H9 (cell line): ENCODE results near the gene SRGAP3. TPM values are rescaled to one million over a fixed set of nuclear protein-coding genes. Genes with fewer than 3 reads are reported as not detected.

ENCODE experiments used
- DNase-seq: peaks from one replicate; pipeline ENCODE4 v3.0.0-alpha.2; 2017
- H2AFZ ChIP-seq: one replicate; pipeline ENCODE4 v1.6.1; 2013; ENCODE audit warnings: mild to moderate bottlenecking, low read length, control low read depth, moderate library complexity
- H2AK5ac ChIP-seq: 2 replicates; pipeline ENCODE4 v1.6.1; 2013; ENCODE audit warnings: low read length, control low read depth, mixed read lengths; ENCODE audit not compliant: insufficient read length
- H2BK120ac ChIP-seq: one replicate; pipeline ENCODE4 v1.6.1; 2013; ENCODE audit warnings: low read depth, mild to moderate bottlenecking, low read length, control low read depth, inconsistent platforms; ENCODE audit not compliant: poor library complexity, severe bottlenecking
- H2BK12ac ChIP-seq: 2 replicates; pipeline ENCODE4 v1.6.1; 2013; ENCODE audit warnings: low read length, control low read depth, mixed read lengths, low read depth; ENCODE audit not compliant: insufficient read length
- H2BK15ac ChIP-seq: 2 replicates; pipeline ENCODE4 v1.6.1; 2013; ENCODE audit warnings: low read depth, low read length, control low read depth
- H2BK20ac ChIP-seq: one replicate; pipeline ENCODE4 v1.6.1; 2013; ENCODE audit warnings: low read depth, mild to moderate bottlenecking, low read length, control low read depth, inconsistent platforms; ENCODE audit not compliant: poor library complexity, severe bottlenecking
- H2BK5ac ChIP-seq: 2 replicates; pipeline ENCODE4 v1.6.1; 2013; ENCODE audit warnings: low read length, control low read depth, mixed read lengths; ENCODE audit not compliant: insufficient read length
- H3K14ac ChIP-seq: 2 replicates; pipeline ENCODE4 v1.6.1; 2013; ENCODE audit warnings: low read length, control low read depth; ENCODE audit not compliant: insufficient read depth
- H3K18ac ChIP-seq: 2 replicates; pipeline ENCODE4 v1.6.1; 2013; ENCODE audit warnings: low read depth, mild to moderate bottlenecking, mixed read lengths, low read length, control low read depth; ENCODE audit not compliant: insufficient read length
- H3K23ac ChIP-seq: 2 replicates; pipeline ENCODE4 v1.6.1; 2013; ENCODE audit warnings: low read length, control low read depth, mixed read lengths, low read depth; ENCODE audit not compliant: insufficient read length
- H3K23me2 ChIP-seq: 2 replicates; pipeline ENCODE4 v1.6.1; 2013; ENCODE audit warnings: low read depth, mild to moderate bottlenecking, mixed read lengths, low read length, control low read depth; ENCODE audit not compliant: insufficient read length, poor library complexity, severe bottlenecking
- H3K27ac ChIP-seq: 2 replicates; pipeline ENCODE4 v1.5.1; 2013; ENCODE audit warnings: low read length, control low read depth, mixed read lengths, low read depth; ENCODE audit not compliant: insufficient read length
- H3K27me3 ChIP-seq: 2 replicates; pipeline ENCODE4 v1.6.1; 2013; ENCODE audit warnings: low read length, control low read depth, inconsistent platforms; ENCODE audit not compliant: insufficient read depth
- H3K4ac ChIP-seq: 2 replicates; pipeline ENCODE4 v1.6.1; 2013; ENCODE audit warnings: low read depth, mild to moderate bottlenecking, control low read depth, inconsistent platforms, low read length, moderate library complexity
- H3K4me1 ChIP-seq: 2 replicates; pipeline ENCODE4 v1.6.1; 2013; ENCODE audit warnings: low read length, control low read depth, inconsistent platforms; ENCODE audit not compliant: insufficient read depth
- H3K4me2 ChIP-seq: 2 replicates; pipeline ENCODE4 v1.6.1; 2013; ENCODE audit warnings: low read length, control low read depth, mixed read lengths; ENCODE audit not compliant: insufficient read length, insufficient read depth
- H3K56ac ChIP-seq: 2 replicates; pipeline ENCODE4 v1.6.1; 2013; ENCODE audit warnings: low read depth, mild to moderate bottlenecking, mixed read lengths, low read length, control low read depth; ENCODE audit not compliant: insufficient read length
- H3K79me1 ChIP-seq: 2 replicates; pipeline ENCODE4 v1.6.1; 2013; ENCODE audit warnings: low read depth, mild to moderate bottlenecking, moderate library complexity, low read length, control low read depth, inconsistent platforms; ENCODE audit not compliant: insufficient read depth, poor library complexity, severe bottlenecking
- H3K79me2 ChIP-seq: 2 replicates; pipeline ENCODE4 v1.6.1; 2013; ENCODE audit warnings: low read length, control low read depth, inconsistent platforms; ENCODE audit not compliant: insufficient read depth
- H3K9ac ChIP-seq: 2 replicates; pipeline ENCODE4 v1.6.1; 2013; ENCODE audit warnings: low read length, control low read depth, mixed read lengths; ENCODE audit not compliant: insufficient read length; ENCODE audit errors: extremely low read depth
- H3K9me3 ChIP-seq: one replicate; pipeline ENCODE4 v1.6.1; 2013; ENCODE audit warnings: low read depth, low read length, inconsistent platforms; ENCODE audit not compliant: control insufficient read depth
- H3T11ph ChIP-seq: one replicate; pipeline ENCODE4 v1.6.1; 2013; ENCODE audit warnings: mild to moderate bottlenecking, low read length, control low read depth, inconsistent platforms
- H4K20me1 ChIP-seq: one replicate; pipeline ENCODE4 v1.6.1; 2013; ENCODE audit not compliant: control insufficient read depth, insufficient read length, insufficient read depth
- H4K5ac ChIP-seq: 2 replicates; pipeline ENCODE4 v1.6.1; 2013; ENCODE audit warnings: low read depth, mild to moderate bottlenecking, mixed read lengths, low read length, control low read depth; ENCODE audit not compliant: insufficient read length
- H4K8ac ChIP-seq: replicated peaks from 2 replicates; pipeline ENCODE4 v1.6.1; 2013; ENCODE audit warnings: low read length, control low read depth, mixed read lengths, low read depth; ENCODE audit not compliant: insufficient read length
- H4K91ac ChIP-seq: 2 replicates; pipeline ENCODE4 v1.6.1; 2013; ENCODE audit warnings: low read depth, mild to moderate bottlenecking, moderate library complexity, mixed read lengths, low read length, control low read depth; ENCODE audit not compliant: insufficient read length
- H3K27ac Mint-ChIP-seq, 3 experiments: 2 replicates in 2 of 3; 3 replicates in 1 of 3; pipeline ENCODE4 v1.8.0; 2020 to 2021; ENCODE audit warnings: mixed read lengths in 3 of 3, mild to moderate bottlenecking in 1 of 3, moderate library complexity in 1 of 3
- H3K27me3 Mint-ChIP-seq: 2 replicates; pipeline ENCODE4 v1.8.0; 2021; ENCODE audit warnings: low read depth, mild to moderate bottlenecking, moderate library complexity, mixed read lengths
- H3K36me3 Mint-ChIP-seq, 3 experiments: 2 replicates in 2 of 3; 3 replicates in 1 of 3; pipeline ENCODE4 v1.8.0; 2020 to 2021; ENCODE audit warnings: low read depth in 3 of 3, mixed read lengths in 3 of 3; ENCODE audit not compliant: insufficient read depth in 1 of 3
- H3K4me1 Mint-ChIP-seq, 2 experiments: 2 replicates each; pipeline ENCODE4 v1.8.0; 2020; ENCODE audit warnings: mixed read lengths in 2 of 2
- H3K4me3 Mint-ChIP-seq, 2 experiments: 2 replicates in 1 of 2; 3 replicates in 1 of 2; pipeline ENCODE4 v1.8.0; 2020 to 2021; ENCODE audit warnings: mild to moderate bottlenecking in 2 of 2, mixed read lengths in 2 of 2, moderate library complexity in 1 of 2
- H3K9me3 Mint-ChIP-seq, 2 experiments: 2 replicates in 1 of 2; 3 replicates in 1 of 2; pipeline ENCODE4 v1.8.0; 2020; ENCODE audit warnings: mild to moderate bottlenecking in 2 of 2, mixed read lengths in 2 of 2, moderate library complexity in 1 of 2
- WGBS: extraction: QIAGEN DNeasy Blood & Tissue Kit; methylation state at CpG from one replicate; pipeline ENCODE4 v1.1.7; 2013; ENCODE audit warnings: missing lambda C conversion rate, low lambda C conversion rate, mixed read lengths; ENCODE audit not compliant: insufficient read length; ENCODE audit errors: extremely low coverage; 5-methylcytosine and 5-hydroxymethylcytosine counted together
- total RNA-seq: library from RNA; stranded (reverse); gene quantifications from 2 replicates; pipeline ENCODE4 v1.2.1, GENCODE V29; 2021
- TF ChIP-seq, protein P1 (sequence below): fragments of 200-600 bp; sonication (generic); conservative IDR thresholded peaks from 3 replicates; pipeline ENCODE4 v1.8.0; 2021; ENCODE audit warnings: antibody characterized with exemption, mild to moderate bottlenecking

The SRGAP3 gene
- total RNA-seq, 1 experiment from 2014 or later: 3.4 TPM

DNA sequence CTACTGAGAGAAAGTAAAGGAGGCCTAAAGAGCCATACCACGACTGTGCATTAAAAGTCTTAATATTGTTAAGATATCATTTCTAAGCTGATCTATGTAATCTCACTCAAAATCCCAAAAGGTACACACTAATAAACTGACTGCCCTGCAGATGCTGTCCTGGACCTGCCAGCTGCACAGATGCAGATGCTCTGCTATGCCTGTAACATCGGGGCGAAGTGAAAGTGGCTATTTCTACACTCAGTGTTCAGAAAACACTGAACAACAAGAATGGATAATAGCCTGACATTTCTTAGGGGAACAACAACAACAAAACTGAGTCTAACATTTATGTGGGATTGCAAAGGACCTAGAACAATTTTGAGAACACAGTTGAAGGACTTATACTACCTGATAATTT is 318.1 kb downstream of the SRGAP3 start:
- no peak overlapping the region for H4K5ac ChIP-seq
- DNase-seq: no peak
- no peak overlapping the region for H3K18ac ChIP-seq
- no peak overlapping the region for H3K4me2 ChIP-seq
- H2BK20ac ChIP-seq: no peak overlapping the region
- H3K4ac ChIP-seq: no peak overlapping the region
- H2BK5ac ChIP-seq: no peak overlapping the region
- no peak overlapping the region for H3K27ac ChIP-seq
- H3K27me3 ChIP-seq: no peaks in the 10 kb centered on the region
- H3K23me2 ChIP-seq: no peaks in the 10 kb centered on the region
- Mint-ChIP-seq H3K36me3 (peaks cover 19 to 23% (median 22%) of the 10 kb centered on the region in 3 experiments), H3K4me3 (no peak overlapping the region), H3K27ac (no peak overlapping the region), H3K9me3 (peaks cover 4 to 7% of the 10 kb centered on the region in 2 experiments; a peak in 4 of 5 replicates), H3K4me1 (no peaks in the 10 kb centered on the region), H3K27me3 (no peaks in the 10 kb centered on the region)
- H3T11ph ChIP-seq: no peak overlapping the region
- no peak overlapping the region for H3K9ac ChIP-seq
- H4K8ac ChIP-seq: no peak overlapping the region
- no peak overlapping the region for H2BK120ac ChIP-seq
- no peak overlapping the region for H2AFZ ChIP-seq
- H4K20me1 ChIP-seq: no peaks in the 10 kb centered on the region
- no peaks in the 10 kb centered on the region for H3K79me2 ChIP-seq
- TF ChIP-seq, protein P1, sequence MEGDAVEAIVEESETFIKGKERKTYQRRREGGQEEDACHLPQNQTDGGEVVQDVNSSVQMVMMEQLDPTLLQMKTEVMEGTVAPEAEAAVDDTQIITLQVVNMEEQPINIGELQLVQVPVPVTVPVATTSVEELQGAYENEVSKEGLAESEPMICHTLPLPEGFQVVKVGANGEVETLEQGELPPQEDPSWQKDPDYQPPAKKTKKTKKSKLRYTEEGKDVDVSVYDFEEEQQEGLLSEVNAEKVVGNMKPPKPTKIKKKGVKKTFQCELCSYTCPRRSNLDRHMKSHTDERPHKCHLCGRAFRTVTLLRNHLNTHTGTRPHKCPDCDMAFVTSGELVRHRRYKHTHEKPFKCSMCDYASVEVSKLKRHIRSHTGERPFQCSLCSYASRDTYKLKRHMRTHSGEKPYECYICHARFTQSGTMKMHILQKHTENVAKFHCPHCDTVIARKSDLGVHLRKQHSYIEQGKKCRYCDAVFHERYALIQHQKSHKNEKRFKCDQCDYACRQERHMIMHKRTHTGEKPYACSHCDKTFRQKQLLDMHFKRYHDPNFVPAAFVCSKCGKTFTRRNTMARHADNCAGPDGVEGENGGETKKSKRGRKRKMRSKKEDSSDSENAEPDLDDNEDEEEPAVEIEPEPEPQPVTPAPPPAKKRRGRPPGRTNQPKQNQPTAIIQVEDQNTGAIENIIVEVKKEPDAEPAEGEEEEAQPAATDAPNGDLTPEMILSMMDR: no peak
- H3K14ac ChIP-seq: no peak overlapping the region
- no peaks in the 10 kb centered on the region for H3K79me1 ChIP-seq
- no CpG with 5 or more reads among the region's 3 CpGs for WGBS
- no peak overlapping the region for H3K56ac ChIP-seq
- H4K91ac ChIP-seq: no peak overlapping the region
- no peak overlapping the region for H2AK5ac ChIP-seq
- no peak overlapping the region for H2BK12ac ChIP-seq
- H3K23ac ChIP-seq: no peak overlapping the region
- H2BK15ac ChIP-seq: no peak overlapping the region
- no peaks in the 10 kb centered on the region for H3K9me3 ChIP-seq
- no peaks in the 10 kb centered on the region for H3K4me1 ChIP-seq

Other genes starting within 250 kb of the SRGAP3 start
- 57.0 and 58.4 TPM in 2 replicates for gene THUMPD3, start 113.4 kb upstream of the SRGAP3 start, total RNA-seq
- gene SETD5, start 148.0 kb upstream of the SRGAP3 start, total RNA-seq: 185 and 207 TPM in 2 replicates